ENCODE results near the gene GPR146.
"Not testable (repeated sequence)": the region's sequence is repeated elsewhere in the genome, so short reads cannot be mapped to it uniquely, and the experiment has no call there.

DNA sequence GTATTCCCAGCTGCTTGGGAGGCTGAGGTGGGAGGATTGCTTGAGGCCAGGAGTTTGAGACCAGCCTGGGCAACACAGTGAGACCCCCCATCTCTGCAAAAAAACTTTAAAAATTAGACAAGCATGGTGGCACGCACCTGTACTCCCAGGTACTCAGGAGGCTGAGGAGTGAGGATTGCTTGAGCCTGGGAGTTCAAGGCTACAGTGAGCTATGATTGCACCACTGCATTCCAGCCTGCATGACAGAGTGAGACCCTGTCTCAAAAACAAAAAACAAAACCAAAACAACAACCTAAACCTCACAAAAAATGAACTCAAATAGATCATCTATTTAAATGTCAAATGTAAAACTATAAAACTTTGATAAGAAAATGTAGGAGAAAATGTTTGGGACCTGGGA lies 4.1 kb upstream of the GPR146 start:
- TF ChIP-seq CTCF (IDR thresholded peaks at IDR 0.05); POLR2A (IDR thresholded peaks at IDR 0.05; ENCODE audit: low read depth): not testable (repeated sequence)

Data from esophagus muscularis mucosa (tissue), 3 donors.